ENCODE measurements around the gene TCEA3.

Gene TCEA3

GRCh38 chr1:23441446-23442148 is 17.0 kb upstream of the TCEA3 start:
- Histone ChIP-seq H4K20me1 (ENCODE audit: insufficient read depth, low read length) (no peaks in the 10 kb centered on the region), H3K4me2 (ENCODE audit: low read length) (no peak overlapping the region), H3K27me3 (ENCODE audit: low read depth, low read length) (no peaks in the 10 kb centered on the region), H3K9me3 (ENCODE audit: insufficient read depth, low read length) (no peaks in the 10 kb centered on the region), H3K36me3 (replicated peaks; ENCODE audit: low read depth, low read length) (no peaks in the 10 kb centered on the region), H3K4me1 (ENCODE audit: low read length) (no peaks in the 10 kb centered on the region), H3K27ac (ENCODE audit: low read length) (no peak overlapping the region), H2AFZ (ENCODE audit: low read depth, low read length) (no peak overlapping the region), H3K79me2 (ENCODE audit: low read length) (no peaks in the 10 kb centered on the region), H3K9ac (ENCODE audit: low read length) (no peak overlapping the region), H3K4me3 (ENCODE audit: low read length) (no peak overlapping the region)
- TF ChIP-seq CTCF (IDR thresholded peaks at IDR 0.05; ENCODE audit: low read depth, low read length) (no peak), EZH2phosphoT487 (IDR thresholded peaks at IDR 0.05; ENCODE audit: low read depth) (no peak)

- no peaks in the 10 kb centered on the region for H4K20me1 ChIP-seq (ENCODE audit: insufficient read depth, low read length)
- TF ChIP-seq CTCF (IDR thresholded peaks at IDR 0.05; ENCODE audit: low read depth, low read length) (no peak), EZH2phosphoT487 (IDR thresholded peaks at IDR 0.05; ENCODE audit: low read depth) (no peak)
- no peaks in the 10 kb centered on the region for H3K9me3 ChIP-seq (ENCODE audit: insufficient read depth, low read length)
- no peaks in the 10 kb centered on the region for H3K79me2 ChIP-seq (ENCODE audit: low read length)
- H3K4me3 ChIP-seq (ENCODE audit: low read length), result no peak overlapping the region
- H3K4me2 ChIP-seq (ENCODE audit: low read length), result no peak overlapping the region
- H2AFZ ChIP-seq (ENCODE audit: low read depth, low read length), result no peak overlapping the region
- H3K36me3 ChIP-seq (replicated peaks; ENCODE audit: low read depth, low read length), result no peaks in the 10 kb centered on the region
- peaks cover 3% of the 10 kb centered on the region; the same call in 1 of the 2 replicates for H3K27me3 ChIP-seq (ENCODE audit: low read depth, low read length)
- H3K27ac ChIP-seq (ENCODE audit: low read length), result no peak overlapping the region
- H3K4me1 ChIP-seq (ENCODE audit: low read length), result no peaks in the 10 kb centered on the region
- H3K9ac ChIP-seq (ENCODE audit: low read length), result no peak overlapping the region
Measured at GRCh38 chr1:23438545-23438944, 14.0 kb upstream of the TCEA3 start.

- Histone ChIP-seq H3K27me3 (ENCODE audit: low read depth, low read length) (peaks cover 3% of the 10 kb centered on the region; the same call in 1 of the 2 replicates), H3K27ac (ENCODE audit: low read length) (no peak overlapping the region), H4K20me1 (ENCODE audit: insufficient read depth, low read length) (no peaks in the 10 kb centered on the region), H3K36me3 (replicated peaks; ENCODE audit: low read depth, low read length) (no peaks in the 10 kb centered on the region), H3K9me3 (ENCODE audit: insufficient read depth, low read length) (no peaks in the 10 kb centered on the region), H3K4me3 (ENCODE audit: low read length) (no peak overlapping the region), H3K4me1 (ENCODE audit: low read length) (no peaks in the 10 kb centered on the region), H2AFZ (ENCODE audit: low read depth, low read length) (no peak overlapping the region), H3K4me2 (ENCODE audit: low read length) (no peak overlapping the region), H3K79me2 (ENCODE audit: low read length) (no peaks in the 10 kb centered on the region), H3K9ac (ENCODE audit: low read length) (no peak overlapping the region)
- TF ChIP-seq CTCF (IDR thresholded peaks at IDR 0.05; ENCODE audit: low read depth, low read length), result no peak
- TF ChIP-seq EZH2phosphoT487 (IDR thresholded peaks at IDR 0.05; ENCODE audit: low read depth), result no peak
Measured at GRCh38 chr1:23437355-23437664, 12.8 kb upstream of the TCEA3 start.

GRCh38 chr1:23436520-23437354 is 12.2 kb upstream of the TCEA3 start:
- H3K9me3 ChIP-seq (ENCODE audit: insufficient read depth, low read length), result no peaks in the 10 kb centered on the region
- H3K36me3 ChIP-seq (replicated peaks; ENCODE audit: low read depth, low read length), result no peaks in the 10 kb centered on the region
- no peaks in the 10 kb centered on the region for H3K79me2 ChIP-seq (ENCODE audit: low read length)
- peaks cover 3% of the 10 kb centered on the region; the same call in 1 of the 2 replicates for H3K27me3 ChIP-seq (ENCODE audit: low read depth, low read length)
- TF ChIP-seq CTCF (IDR thresholded peaks at IDR 0.05; ENCODE audit: low read depth, low read length) (no peak), EZH2phosphoT487 (IDR thresholded peaks at IDR 0.05; ENCODE audit: low read depth) (no peak)
- no peak overlapping the region for H3K27ac ChIP-seq (ENCODE audit: low read length)
- H4K20me1 ChIP-seq (ENCODE audit: insufficient read depth, low read length), result no peaks in the 10 kb centered on the region
- H2AFZ ChIP-seq (ENCODE audit: low read depth, low read length), result no peak overlapping the region
- H3K9ac ChIP-seq (ENCODE audit: low read length), result no peak overlapping the region
- no peaks in the 10 kb centered on the region for H3K4me1 ChIP-seq (ENCODE audit: low read length)
- H3K4me2 ChIP-seq (ENCODE audit: low read length), result no peak overlapping the region
- no peak overlapping the region for H3K4me3 ChIP-seq (ENCODE audit: low read length)
